ENCODE data around the gene GNB4. TPM values are rescaled to one million over a fixed set of nuclear protein-coding genes. Genes with fewer than 3 reads are reported as not detected.
A peak's percentile ranks its signal among the peaks of the same experiment; 100 is the strongest.

Gene GNB4
- total RNA-seq, 4 donors from 2014 or later = 74.2 to 158 (median 82.1) TPM

DNA sequence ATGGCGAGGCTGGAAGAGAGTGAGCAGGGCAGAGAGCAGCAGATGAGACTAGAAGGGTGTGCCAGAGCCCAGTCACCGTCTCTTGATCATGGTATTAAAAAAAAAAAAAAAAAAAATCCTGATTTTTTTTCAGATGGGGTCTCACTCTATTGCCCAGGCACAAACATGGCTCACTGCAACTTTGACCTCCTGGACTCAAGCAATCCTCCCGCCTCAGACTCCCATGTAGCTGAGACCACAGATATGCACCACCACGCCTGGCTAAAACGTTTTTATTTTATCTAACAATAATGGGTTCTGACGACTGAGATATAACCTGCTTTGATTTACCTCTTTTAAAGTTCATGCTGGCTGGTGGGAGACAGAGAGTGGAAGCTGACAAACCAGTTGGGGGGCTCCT, 4.0 kb downstream of the GNB4 start:
- Histone ChIP-seq H3K9me3 (no peaks in the 10 kb centered on the region), H3K36me3 (peaks cover 0 to 9% of the 10 kb centered on the region in 2 donors), H3K27ac (peak overlapping the region in 2 of 4 donors; percentile 97 to 98), H3K4me1 (peaks cover 24 to 67% (median 26%) of the 10 kb centered on the region in 3 donors), H3K4me3 (no peak overlapping the region), H3K27me3 (no peaks in the 10 kb centered on the region)
- ATAC-seq = no peak
- WGBS, 2 donors (ENCODE audit: low coverage in 1 of 2) = 83 to 84% methylated on average over 3 to 6 of the region's 6 CpGs
- TF ChIP-seq POLR2AphosphoS5 (IDR thresholded peaks at IDR 0.05) = no peak
- no peak for TF ChIP-seq EP300 (IDR thresholded peaks at IDR 0.05)
- TF ChIP-seq, protein P1, sequence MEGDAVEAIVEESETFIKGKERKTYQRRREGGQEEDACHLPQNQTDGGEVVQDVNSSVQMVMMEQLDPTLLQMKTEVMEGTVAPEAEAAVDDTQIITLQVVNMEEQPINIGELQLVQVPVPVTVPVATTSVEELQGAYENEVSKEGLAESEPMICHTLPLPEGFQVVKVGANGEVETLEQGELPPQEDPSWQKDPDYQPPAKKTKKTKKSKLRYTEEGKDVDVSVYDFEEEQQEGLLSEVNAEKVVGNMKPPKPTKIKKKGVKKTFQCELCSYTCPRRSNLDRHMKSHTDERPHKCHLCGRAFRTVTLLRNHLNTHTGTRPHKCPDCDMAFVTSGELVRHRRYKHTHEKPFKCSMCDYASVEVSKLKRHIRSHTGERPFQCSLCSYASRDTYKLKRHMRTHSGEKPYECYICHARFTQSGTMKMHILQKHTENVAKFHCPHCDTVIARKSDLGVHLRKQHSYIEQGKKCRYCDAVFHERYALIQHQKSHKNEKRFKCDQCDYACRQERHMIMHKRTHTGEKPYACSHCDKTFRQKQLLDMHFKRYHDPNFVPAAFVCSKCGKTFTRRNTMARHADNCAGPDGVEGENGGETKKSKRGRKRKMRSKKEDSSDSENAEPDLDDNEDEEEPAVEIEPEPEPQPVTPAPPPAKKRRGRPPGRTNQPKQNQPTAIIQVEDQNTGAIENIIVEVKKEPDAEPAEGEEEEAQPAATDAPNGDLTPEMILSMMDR (IDR thresholded peaks at IDR 0.05) = no peak
- TF ChIP-seq POLR2A (IDR thresholded peaks at IDR 0.05) = no peak

DNA sequence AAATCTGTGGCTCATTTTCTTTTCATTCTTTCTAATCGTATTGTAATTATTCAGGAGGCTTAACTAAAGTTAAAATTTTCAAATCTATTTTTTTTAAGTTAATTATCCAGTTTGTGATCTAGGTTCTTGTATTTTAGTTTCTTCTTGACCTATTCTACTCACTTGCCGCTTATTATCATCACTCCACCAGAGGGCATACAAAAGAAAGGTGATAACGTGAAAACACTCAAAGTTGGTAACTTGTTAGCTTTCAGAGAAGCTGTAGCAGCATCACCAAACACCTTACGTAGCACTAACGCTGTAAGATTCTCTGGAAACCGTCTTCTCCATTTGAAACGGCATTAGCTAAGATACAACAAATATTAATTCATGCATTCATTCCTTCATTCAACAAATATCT, 4.8 kb downstream of the GNB4 start:
- H3K9me3 ChIP-seq = no peaks in the 10 kb centered on the region
- H3K4me3 ChIP-seq = no peak overlapping the region
- H3K36me3 ChIP-seq = peaks cover 0 to 9% of the 10 kb centered on the region in 2 donors
- peaks cover 21 to 67% (median 22%) of the 10 kb centered on the region in 3 donors for H3K4me1 ChIP-seq
- TF ChIP-seq, protein P1 (IDR thresholded peaks at IDR 0.05) = peak; percentile 33 to 60 (median 46)
- TF ChIP-seq POLR2A (IDR thresholded peaks at IDR 0.05) = no peak
- ATAC-seq = no peak
- no peaks in the 10 kb centered on the region for H3K27me3 ChIP-seq
- peak overlapping the region in 2 of 4 donors; percentile 97 to 98 for H3K27ac ChIP-seq
- 27 to 32% methylated on average over 7 of the region's 7 CpGs for whole genome bisulfite sequencing, 2 donors (ENCODE audit: low coverage in 1 of 2)

DNA sequence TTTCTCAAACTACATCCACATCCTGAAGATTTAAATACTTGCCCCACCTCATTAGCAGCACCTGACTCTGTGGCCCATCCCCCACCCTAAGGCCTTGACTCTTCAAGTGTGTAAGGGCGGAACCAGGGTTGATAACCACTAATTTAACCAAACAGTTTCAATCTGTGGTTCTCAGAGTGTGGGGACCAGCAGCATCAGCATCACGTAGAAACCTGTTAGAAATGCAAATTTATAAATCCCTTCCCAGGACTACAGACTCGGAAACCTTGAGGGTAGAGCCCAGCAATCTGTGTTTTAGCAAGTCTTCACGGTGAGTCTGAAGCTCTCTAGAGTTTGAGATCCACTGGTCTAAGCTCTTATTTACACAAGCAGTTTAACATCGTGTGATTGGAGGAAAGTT, 12.4 kb downstream of the GNB4 start:
- TF ChIP-seq EP300 (IDR thresholded peaks at IDR 0.05) = no peak
- TF ChIP-seq, protein P1 (IDR thresholded peaks at IDR 0.05) = no peak
- Histone ChIP-seq H3K9me3 (no peaks in the 10 kb centered on the region), H3K4me1 (peaks cover 7 to 61% (median 17%) of the 10 kb centered on the region in 3 donors), H3K36me3 (peaks cover 0 to 9% of the 10 kb centered on the region in 2 donors), H3K27me3 (no peaks in the 10 kb centered on the region), H3K27ac (no peak overlapping the region), H3K4me3 (no peak overlapping the region)
- 57 to 63% methylated on average over 4 to 5 of the region's 5 CpGs for WGBS, 2 donors (ENCODE audit: low coverage in 1 of 2)
- ATAC-seq = no peak

DNA sequence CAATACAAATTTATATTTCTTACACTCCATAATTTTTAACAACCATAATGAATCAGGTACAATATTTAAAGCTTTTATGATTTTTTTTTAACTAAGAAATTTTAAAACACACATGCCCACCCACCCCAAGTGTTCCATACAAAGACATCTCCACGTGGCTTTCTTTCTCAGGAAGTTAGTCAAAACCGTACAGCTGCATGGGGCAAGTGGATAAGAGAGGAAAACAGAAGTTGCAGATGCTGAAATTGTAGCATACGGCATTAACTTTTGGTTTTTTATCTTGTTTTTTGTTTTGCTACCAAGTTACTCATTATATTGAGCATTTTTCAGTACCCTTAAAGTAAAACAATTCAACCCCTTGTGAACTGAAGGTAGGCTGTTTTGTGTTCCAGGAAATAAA, 14.8 kb downstream of the GNB4 start:
- Histone ChIP-seq H3K4me3 (no peak overlapping the region), H3K4me1 (peaks cover 13 to 75% (median 36%) of the 10 kb centered on the region in 3 donors), H3K27me3 (no peaks in the 10 kb centered on the region), H3K9me3 (no peaks in the 10 kb centered on the region), H3K27ac (no peak overlapping the region), H3K36me3 (no peaks in the 10 kb centered on the region)
- TF ChIP-seq EP300 (IDR thresholded peaks at IDR 0.05) = no peak
- TF ChIP-seq, protein P1 (IDR thresholded peaks at IDR 0.05) = no peak
- 38 to 52% methylated on average over 3 of the region's 3 CpGs for WGBS, 2 donors (ENCODE audit: low coverage in 1 of 2)
- no peak for ATAC-seq

DNA sequence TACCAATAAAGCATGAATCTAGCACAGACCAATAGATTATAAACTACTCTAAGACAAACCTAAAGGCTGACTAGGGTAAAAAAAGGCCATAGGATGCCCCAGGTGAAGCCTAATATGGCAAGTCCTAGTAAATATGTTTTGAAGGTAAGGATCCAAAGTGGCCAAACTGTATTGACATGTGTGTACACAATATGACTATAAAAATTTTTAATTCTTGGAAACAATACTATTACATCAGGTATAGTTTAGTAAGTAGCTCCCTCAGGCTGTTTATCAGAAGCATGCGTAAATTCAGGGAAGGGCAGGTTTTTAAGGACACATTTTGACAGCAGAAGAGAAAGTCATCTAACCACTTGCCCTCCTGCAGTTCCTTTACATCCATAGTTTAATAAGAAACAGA, 18.8 kb downstream of the GNB4 start:
- no peak overlapping the region for H3K4me3 ChIP-seq
- H3K27ac ChIP-seq = peak overlapping the region in 2 of 4 donors; percentile 38 to 49
- H3K36me3 ChIP-seq = no peaks in the 10 kb centered on the region
- 60% methylated on average over 1 of the region's 1 CpG for WGBS, 2 donors (ENCODE audit: low coverage in 1 of 2)
- peaks cover 13 to 92% (median 36%) of the 10 kb centered on the region in 3 donors for H3K4me1 ChIP-seq
- no peak for ATAC-seq
- no peak for TF ChIP-seq POLR2AphosphoS5 (IDR thresholded peaks at IDR 0.05)
- no peak for TF ChIP-seq POLR2A (IDR thresholded peaks at IDR 0.05)
- TF ChIP-seq, protein P1 (IDR thresholded peaks at IDR 0.05) = no peak
- TF ChIP-seq EP300 (IDR thresholded peaks at IDR 0.05) = no peak
- H3K9me3 ChIP-seq = no peaks in the 10 kb centered on the region
- H3K27me3 ChIP-seq = no peaks in the 10 kb centered on the region

Measured in gastroesophageal sphincter (tissue), 4 donors.